ENCODE measurements around the gene RAET1L. TPM values are rescaled to one million over a fixed set of nuclear protein-coding genes. Genes with fewer than 3 reads are reported as not detected.

Gene RAET1L
- total and polyA plus RNA-seq, 2 of the 4 experiments (the other 2 are of a cell fraction), result not detected

DNA sequence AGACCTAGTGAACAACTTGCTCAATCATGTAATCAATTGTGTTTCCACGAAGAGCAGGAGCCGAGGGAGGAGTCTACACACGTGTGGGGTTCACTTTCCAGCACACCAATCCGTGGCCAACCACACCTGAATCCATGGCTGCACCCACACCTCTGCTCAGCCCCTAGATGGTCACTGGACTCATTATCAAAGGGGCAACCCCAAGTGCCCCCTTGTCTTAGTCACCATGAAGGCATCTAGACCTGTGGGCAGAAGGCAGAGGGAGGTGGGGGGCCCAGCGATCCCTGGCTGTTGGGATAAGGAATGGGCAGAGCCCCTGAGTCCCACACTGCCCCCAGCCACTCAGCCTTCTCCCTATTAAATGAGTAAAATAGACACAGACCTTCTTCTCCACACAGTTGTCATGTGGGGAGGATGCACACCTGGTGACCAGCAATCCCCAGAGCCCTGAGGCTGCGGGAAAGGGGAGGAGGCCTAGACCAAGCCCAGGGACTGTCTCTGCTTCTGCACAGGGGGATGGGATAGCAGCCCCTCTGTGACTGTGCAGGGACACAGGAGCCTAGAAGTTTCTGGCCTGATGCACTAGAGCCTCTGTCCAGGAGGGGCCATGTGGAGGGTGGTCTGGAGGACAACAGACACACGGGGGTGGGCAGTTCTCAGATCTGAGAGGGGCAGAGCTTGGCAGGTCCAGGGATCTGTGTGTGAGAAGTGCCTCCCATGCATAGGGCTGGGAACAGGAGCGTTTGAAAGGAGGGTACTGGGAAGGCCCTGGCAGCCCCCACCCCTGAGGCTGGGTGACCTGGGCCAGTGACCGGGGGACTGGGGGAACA is 1.9 kb upstream of the RAET1L start:
- in situ Hi-C loops (cut with MboI; ENCODE audit: low sequenced_read_pairs) (no loop called here), intact Hi-C loops (cut with micrococcal nuclease) (no loop called here), dilution Hi-C loops (cut with HindIII; ENCODE audit: low sequenced_read_pairs, unreplicated experiment) (no loop called here)
- no peak overlapping the region for H3K9ac ChIP-seq (ENCODE audit: low read depth, low read length)
- H3K4me1 ChIP-seq (ENCODE audit: control insufficient read depth, insufficient read depth, low read length), result peaks cover 3% of the 10 kb centered on the region; the same call in 1 of the 2 replicates
- no peak overlapping the region for H4K91ac ChIP-seq (ENCODE audit: insufficient read depth, low read depth, low read length)
- H3K56ac ChIP-seq (ENCODE audit: extremely low read depth, insufficient read depth, low read length), result no peak overlapping the region
- no peak overlapping the region for H2BK15ac ChIP-seq (ENCODE audit: low read depth, low read length)
- no peak overlapping the region for H3K4ac ChIP-seq (ENCODE audit: low read depth, low read length)
- WGBS, 2 experiments (ENCODE audit: extremely low coverage in 2 of 2, insufficient read length in 1 of 2), result 73% methylated on average over 3 of the region's 9 CpGs; no CpG with 5 or more reads in 1 of the 2 experiments
- no peak overlapping the region for H2AFZ ChIP-seq (replicated peaks; ENCODE audit: low read length, poor library complexity)
- no peak for TF ChIP-seq NFE2L2 (IDR thresholded peaks at IDR 0.05; ENCODE audit: low read depth, low read length)
- TF ChIP-seq, protein P1, sequence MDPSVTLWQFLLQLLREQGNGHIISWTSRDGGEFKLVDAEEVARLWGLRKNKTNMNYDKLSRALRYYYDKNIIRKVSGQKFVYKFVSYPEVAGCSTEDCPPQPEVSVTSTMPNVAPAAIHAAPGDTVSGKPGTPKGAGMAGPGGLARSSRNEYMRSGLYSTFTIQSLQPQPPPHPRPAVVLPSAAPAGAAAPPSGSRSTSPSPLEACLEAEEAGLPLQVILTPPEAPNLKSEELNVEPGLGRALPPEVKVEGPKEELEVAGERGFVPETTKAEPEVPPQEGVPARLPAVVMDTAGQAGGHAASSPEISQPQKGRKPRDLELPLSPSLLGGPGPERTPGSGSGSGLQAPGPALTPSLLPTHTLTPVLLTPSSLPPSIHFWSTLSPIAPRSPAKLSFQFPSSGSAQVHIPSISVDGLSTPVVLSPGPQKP (IDR thresholded peaks at IDR 0.05; ENCODE audit: borderline replicate concordance, low read depth, low read length), result no peak
- TF ChIP-seq CHD1 (IDR thresholded peaks at IDR 0.05; ENCODE audit: low read depth, low read length), result no peak
- no peak overlapping the region for H3K18ac ChIP-seq (ENCODE audit: low read depth, low read length)
- no peak overlapping the region for H3K14ac ChIP-seq (replicated peaks; ENCODE audit: low read depth, low read length)
- DNase-seq (no peak), ATAC-seq (ENCODE audit: low read depth) (no peak)
- H2BK5ac ChIP-seq (ENCODE audit: low read depth, low read length, poor library complexity, severe bottlenecking), result no peak overlapping the region
- no peak overlapping the region for H3K27ac ChIP-seq (ENCODE audit: insufficient read depth, low read length)
- H3K36me3 ChIP-seq (ENCODE audit: control insufficient read depth, insufficient read depth, low read length), result no peaks in the 10 kb centered on the region
- H2AK9ac ChIP-seq (replicated peaks; ENCODE audit: low read depth, low read length, poor library complexity), result no peak overlapping the region
- no peak overlapping the region for H3K4me2 ChIP-seq (ENCODE audit: low read depth, low read length)
- no peak overlapping the region for H4K5ac ChIP-seq (ENCODE audit: low read depth, low read length)
- H2AK5ac ChIP-seq (ENCODE audit: low read depth, low read length), result no peak overlapping the region
- no peaks in the 10 kb centered on the region for H3K9me3 ChIP-seq (ENCODE audit: control insufficient read depth, insufficient read depth, low read length)
- no peaks in the 10 kb centered on the region for H3K9me1 ChIP-seq (ENCODE audit: insufficient read depth, low read length)
- no peaks in the 10 kb centered on the region for H3K79me1 ChIP-seq (ENCODE audit: low read depth in 1 of 2, low read length in 2 of 2)
- no TSS peak for BruUV-seq (replicated peaks)
- CTCF ChIA-PET, result no interaction called here
- no peak overlapping the region for H2BK120ac ChIP-seq (ENCODE audit: low read depth, low read length)
- no peak overlapping the region for H2BK20ac ChIP-seq (ENCODE audit: low read depth, low read length)
- no peak overlapping the region for H3K4me3 ChIP-seq (ENCODE audit: insufficient read depth, low read depth, low read length)
- no peaks in the 10 kb centered on the region for H4K20me1 ChIP-seq (ENCODE audit: insufficient read depth, low read length)
- POLR2A ChIA-PET (ENCODE audit: unreplicated experiment), result no interaction called here
- H3K23ac ChIP-seq (ENCODE audit: low read depth, low read length), result no peak overlapping the region
- no peak overlapping the region for H4K8ac ChIP-seq (ENCODE audit: low read depth in 2 of 2, low read length in 2 of 2)
- peaks cover 80% of the 10 kb centered on the region for H3K27me3 ChIP-seq (ENCODE audit: control insufficient read depth, insufficient read depth, low read length)

All from IMR-90 (cell line).